K562 (cell line): Measurements from ENCODE around the gene ANP32B. TPM values are rescaled to one million over a fixed set of nuclear protein-coding genes. Genes with fewer than 3 reads are reported as not detected.

Experiments used
- FOXJ2 ChIP-seq: fragments of 200-800 bp; sonication (Bioruptor generic); IDR thresholded peaks from 2 replicates; pipeline ENCODE4 v1.6.1; 2016; ENCODE audit warnings: missing genetic modification characterization, missing compliant biosample characterization
- GTF2A2 ChIP-seq: IDR thresholded peaks from 2 replicates; pipeline ENCODE4 v1.6.1; 2016; ENCODE audit warnings: mild to moderate bottlenecking, missing genetic modification characterization, missing compliant biosample characterization
- JUND ChIP-seq, 2 experiments: IDR thresholded peaks; 2 replicates in 1 of 2; 3 replicates in 1 of 2; pipeline ENCODE4 v1.6.1; 2011; ENCODE audit warnings: borderline replicate concordance in 2 of 2, low read depth in 2 of 2, low read length in 2 of 2, improper control_type of control experiment in 1 of 2, missing biosample characterization in 1 of 2, missing genetic modification characterization in 1 of 2, missing genetic modification reagents in 1 of 2
- KLF6 ChIP-seq: fragments of 250-450 bp; sonication (Bioruptor Pico); IDR thresholded peaks from 2 replicates; pipeline ENCODE4 v1.4.0; 2020; ENCODE audit warnings: mild to moderate bottlenecking, moderate library complexity, borderline replicate concordance
- MEF2D ChIP-seq: conservative IDR thresholded peaks from 2 replicates; pipeline ENCODE4 v1.6.1; 2016; ENCODE audit warnings: low read depth, missing genetic modification characterization, missing compliant biosample characterization
- NCOR1 ChIP-seq: fragments of 450-650 bp; IDR thresholded peaks from 2 replicates; pipeline ENCODE4 v1.6.1; 2016; ENCODE audit warnings: mild to moderate bottlenecking, moderate library complexity
- PHTF2 ChIP-seq: fragments of 250-450 bp; sonication (Bioruptor Pico); IDR thresholded peaks from 2 replicates; pipeline ENCODE4 v1.5.0; 2021; ENCODE audit warnings: mild to moderate bottlenecking
- PRPF4 ChIP-seq: fragments of 200-400 bp; formaldehyde crosslinking; IDR thresholded peaks from one replicate; pipeline ENCODE4 v1.6.1; 2017; ENCODE audit warnings: low read length, low read depth, mild to moderate bottlenecking; ENCODE audit not compliant: insufficient read depth, poor library complexity, severe bottlenecking
- SREBF1 ChIP-seq: fragments of 150-350 bp; IDR thresholded peaks from 2 replicates; pipeline ENCODE4 v1.6.1; 2014; ENCODE audit warnings: antibody characterized with exemption, low read depth, low read length, borderline replicate concordance
- TCFL5 ChIP-seq: fragments of 250-450 bp; sonication (Bioruptor Pico); conservative IDR thresholded peaks from 2 replicates; pipeline ENCODE4 v1.6.1; 2021; ENCODE audit warnings: mild to moderate bottlenecking, moderate library complexity, matching md5 sums
- ZBTB17 ChIP-seq: fragments of 450-650 bp; formaldehyde crosslinking; IDR thresholded peaks from 2 replicates; pipeline ENCODE4 v1.4.0; 2020; ENCODE audit warnings: mild to moderate bottlenecking
- ZNF224 ChIP-seq: sonication (generic); formaldehyde crosslinking; IDR thresholded peaks from 2 replicates; pipeline ENCODE4 v1.8.0; 2022; ENCODE audit warnings: mild to moderate bottlenecking, missing genetic modification reagents
- ZNF253 ChIP-seq: fragments of 250-450 bp; sonication (Bioruptor Pico); conservative IDR thresholded peaks from 2 replicates; pipeline ENCODE4 v1.6.1; 2021; ENCODE audit warnings: mild to moderate bottlenecking
- ZNF717 ChIP-seq: fragments of 250-450 bp; sonication (Bioruptor Pico); IDR thresholded peaks from 2 replicates; pipeline ENCODE4 v1.5.0; 2021
- ZSCAN29 ChIP-seq: fragments of 450-650 bp; IDR thresholded peaks from 2 replicates; pipeline ENCODE4 v1.6.1; 2017
- polyA plus RNA-seq, 8 experiments: library from polyadenylated mRNA; depleted of rRNA in 4 of 8; stranded (reverse) in 5 of 8; unstranded in 3 of 8; fragments of >200 nt; fragmentation: Nextera tagmentation in 2 of 8; fragmentation: Illumina TruSeq in 1 of 8; extraction: Ambion mirVana in 2 of 8; extraction: Trizol in 1 of 8; gene quantifications; 2 replicates each; pipeline versions ENCODE4 v1.2.1 to v1.2.3, GENCODE V29; 2011 to 2014; ENCODE audit warnings: inconsistent platforms in 1 of 8, missing spikeins in 1 of 8
- total RNA-seq, 7 experiments: library from RNA; depleted of rRNA in 6 of 7; stranded (reverse); fragments of >200 nt in 6 of 7; fragmentation: Illumina TruSeq in 2 of 7; extraction: Trizol in 2 of 7; gene quantifications; 2 replicates each; pipeline versions ENCODE4 v1.2.1 to v1.2.3, GENCODE V29; 2011 to 2021; ENCODE audit warnings: low replicate concordance in 1 of 7
- TF ChIP-seq, protein P1 (sequence below): sonication (generic); formaldehyde crosslinking; IDR thresholded peaks from 2 replicates; pipeline ENCODE4 v1.9.0; 2022; ENCODE audit warnings: mild to moderate bottlenecking, missing genetic modification reagents
- TF ChIP-seq, protein P2 (sequence below): fragments of 250-450 bp; sonication (Bioruptor Pico); IDR thresholded peaks from 2 replicates; pipeline ENCODE4 v1.8.0; 2022; ENCODE audit warnings: moderate library complexity, mild to moderate bottlenecking, inconsistent platforms
- TF ChIP-seq, protein P3 (sequence below): fragments of 250-450 bp; sonication (Bioruptor Pico); IDR thresholded peaks from 2 replicates; pipeline ENCODE4 v1.4.0; 2020; ENCODE audit warnings: mild to moderate bottlenecking, moderate library complexity, borderline replicate concordance
- TF ChIP-seq, protein P4 (sequence below): fragments of 250-450 bp; sonication (Bioruptor Pico); IDR thresholded peaks from 2 replicates; pipeline ENCODE4 v1.8.0; 2021; ENCODE audit warnings: moderate library complexity, mild to moderate bottlenecking, inconsistent platforms
- TF ChIP-seq, protein P5 (sequence below): fragments of 450-650 bp; formaldehyde crosslinking; IDR thresholded peaks from 2 replicates; pipeline ENCODE4 v1.4.0; 2020; ENCODE audit warnings: mild to moderate bottlenecking, mixed read lengths

Gene ANP32B
- total and polyA plus RNA-seq, 9 of the 15 experiments (the other 6 are each of a cell fraction or from before 2014, with no cell fraction given) = 68.9 to 815 (median 141) TPM

DNA sequence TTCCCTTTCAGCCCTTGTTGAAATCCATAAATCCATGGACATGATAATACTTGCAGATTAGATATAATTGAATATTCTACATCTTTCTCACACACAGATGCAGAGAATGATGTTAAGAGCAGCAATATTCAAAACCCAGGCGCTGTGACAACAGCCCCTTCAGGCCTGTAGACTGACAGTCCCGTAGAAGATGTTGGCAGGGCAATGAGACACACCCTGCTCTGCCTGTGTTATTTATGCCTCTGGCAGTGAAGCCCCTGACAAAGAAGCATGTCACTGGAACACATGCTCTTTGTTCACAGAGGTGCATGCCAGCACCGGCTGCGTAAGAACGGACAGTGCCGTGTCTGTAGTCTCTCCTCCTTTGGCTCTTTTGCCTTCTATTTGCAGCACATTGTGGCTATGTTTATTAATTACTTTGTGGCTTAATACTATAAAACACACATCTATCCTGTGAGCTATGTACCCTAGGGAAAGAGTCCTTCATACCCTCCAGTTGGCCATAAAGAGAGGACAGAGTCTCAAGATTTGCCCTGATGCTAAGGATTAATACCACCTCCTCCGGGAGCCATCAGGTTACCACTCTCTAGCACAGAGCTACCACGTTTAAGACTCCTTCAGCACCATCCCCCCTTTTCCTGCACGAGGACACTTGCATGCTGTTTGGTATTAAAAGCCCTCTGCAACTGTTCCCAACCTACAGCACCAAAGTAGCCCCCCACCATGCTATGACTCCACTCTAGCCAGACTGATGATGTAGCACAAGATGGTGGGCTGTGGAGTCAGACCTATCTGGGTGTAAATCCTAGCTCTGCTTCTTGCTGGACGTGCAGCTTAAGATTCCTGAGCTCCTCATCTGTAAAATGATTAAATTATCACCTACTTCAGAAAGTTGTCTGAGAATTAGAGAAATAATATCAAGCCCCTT, 2.0 kb upstream of the ANP32B start (continued):
- TF ChIP-seq GTF2A2 (tag) (0 out of 2 replicates have a peak, but pooled peaks have one; percentile 9), TCFL5 (CRISPR knock-in tag) (no peak), MEF2D (0 out of 2 replicates have a peak, but pooled peaks have one; percentile 12), KLF6 (CRISPR knock-in tag) (peak; percentile 65; the same call in 1 of the 2 replicates), ZNF717 (no peak), SREBF1 (no peak), PHTF2 (CRISPR knock-in tag) (no peak), ZNF224 (CRISPR knock-in tag) (no peak), JUND (IDR thresholded peaks at IDR 0.05; ENCODE audit: borderline replicate concordance, low read depth, low read length) (peak; percentile 17; the same call in 1 of the 2 replicates), JUND (tag; IDR thresholded peaks at IDR 0.05; ENCODE audit: borderline replicate concordance, low read depth, low read length) (peak; percentile 15; the same call in 1 of the 3 replicates), ZBTB17 (CRISPR knock-in tag) (no peak; the same call in 1 of the 2 replicates), FOXJ2 (tag) (peak; percentile 45; the same call in 1 of the 2 replicates), ZNF253 (CRISPR knock-in tag) (no peak), NCOR1 (no peak; the same call in 1 of the 2 replicates), ZSCAN29 (peak; percentile 52; the same call in 1 of the 2 replicates), PRPF4 (no peak)
- TF ChIP-seq, protein P1, sequence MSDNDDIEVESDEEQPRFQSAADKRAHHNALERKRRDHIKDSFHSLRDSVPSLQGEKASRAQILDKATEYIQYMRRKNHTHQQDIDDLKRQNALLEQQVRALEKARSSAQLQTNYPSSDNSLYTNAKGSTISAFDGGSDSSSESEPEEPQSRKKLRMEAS (CRISPR knock-in tag) = peak; percentile 43; the same call in 1 of the 2 replicates
- TF ChIP-seq, protein P2, sequence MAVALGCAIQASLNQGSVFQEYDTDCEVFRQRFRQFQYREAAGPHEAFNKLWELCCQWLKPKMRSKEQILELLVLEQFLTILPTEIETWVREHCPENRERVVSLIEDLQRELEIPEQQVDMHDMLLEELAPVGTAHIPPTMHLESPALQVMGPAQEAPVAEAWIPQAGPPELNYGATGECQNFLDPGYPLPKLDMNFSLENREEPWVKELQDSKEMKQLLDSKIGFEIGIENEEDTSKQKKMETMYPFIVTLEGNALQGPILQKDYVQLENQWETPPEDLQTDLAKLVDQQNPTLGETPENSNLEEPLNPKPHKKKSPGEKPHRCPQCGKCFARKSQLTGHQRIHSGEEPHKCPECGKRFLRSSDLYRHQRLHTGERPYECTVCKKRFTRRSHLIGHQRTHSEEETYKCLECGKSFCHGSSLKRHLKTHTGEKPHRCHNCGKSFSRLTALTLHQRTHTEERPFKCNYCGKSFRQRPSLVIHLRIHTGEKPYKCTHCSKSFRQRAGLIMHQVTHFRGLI (CRISPR knock-in tag) = 0 out of 2 replicates have a peak, but pooled peaks have one; percentile 29
- TF ChIP-seq, protein P3, sequence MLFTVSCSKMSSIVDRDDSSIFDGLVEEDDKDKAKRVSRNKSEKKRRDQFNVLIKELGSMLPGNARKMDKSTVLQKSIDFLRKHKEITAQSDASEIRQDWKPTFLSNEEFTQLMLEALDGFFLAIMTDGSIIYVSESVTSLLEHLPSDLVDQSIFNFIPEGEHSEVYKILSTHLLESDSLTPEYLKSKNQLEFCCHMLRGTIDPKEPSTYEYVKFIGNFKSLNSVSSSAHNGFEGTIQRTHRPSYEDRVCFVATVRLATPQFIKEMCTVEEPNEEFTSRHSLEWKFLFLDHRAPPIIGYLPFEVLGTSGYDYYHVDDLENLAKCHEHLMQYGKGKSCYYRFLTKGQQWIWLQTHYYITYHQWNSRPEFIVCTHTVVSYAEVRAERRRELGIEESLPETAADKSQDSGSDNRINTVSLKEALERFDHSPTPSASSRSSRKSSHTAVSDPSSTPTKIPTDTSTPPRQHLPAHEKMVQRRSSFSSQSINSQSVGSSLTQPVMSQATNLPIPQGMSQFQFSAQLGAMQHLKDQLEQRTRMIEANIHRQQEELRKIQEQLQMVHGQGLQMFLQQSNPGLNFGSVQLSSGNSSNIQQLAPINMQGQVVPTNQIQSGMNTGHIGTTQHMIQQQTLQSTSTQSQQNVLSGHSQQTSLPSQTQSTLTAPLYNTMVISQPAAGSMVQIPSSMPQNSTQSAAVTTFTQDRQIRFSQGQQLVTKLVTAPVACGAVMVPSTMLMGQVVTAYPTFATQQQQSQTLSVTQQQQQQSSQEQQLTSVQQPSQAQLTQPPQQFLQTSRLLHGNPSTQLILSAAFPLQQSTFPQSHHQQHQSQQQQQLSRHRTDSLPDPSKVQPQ (CRISPR knock-in tag) = no peak
- TF ChIP-seq, protein P4, sequence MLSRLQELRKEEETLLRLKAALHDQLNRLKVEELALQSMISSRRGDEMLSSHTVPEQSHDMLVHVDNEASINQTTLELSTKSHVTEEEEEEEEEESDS (CRISPR knock-in tag) = no peak
- TF ChIP-seq, protein P5, sequence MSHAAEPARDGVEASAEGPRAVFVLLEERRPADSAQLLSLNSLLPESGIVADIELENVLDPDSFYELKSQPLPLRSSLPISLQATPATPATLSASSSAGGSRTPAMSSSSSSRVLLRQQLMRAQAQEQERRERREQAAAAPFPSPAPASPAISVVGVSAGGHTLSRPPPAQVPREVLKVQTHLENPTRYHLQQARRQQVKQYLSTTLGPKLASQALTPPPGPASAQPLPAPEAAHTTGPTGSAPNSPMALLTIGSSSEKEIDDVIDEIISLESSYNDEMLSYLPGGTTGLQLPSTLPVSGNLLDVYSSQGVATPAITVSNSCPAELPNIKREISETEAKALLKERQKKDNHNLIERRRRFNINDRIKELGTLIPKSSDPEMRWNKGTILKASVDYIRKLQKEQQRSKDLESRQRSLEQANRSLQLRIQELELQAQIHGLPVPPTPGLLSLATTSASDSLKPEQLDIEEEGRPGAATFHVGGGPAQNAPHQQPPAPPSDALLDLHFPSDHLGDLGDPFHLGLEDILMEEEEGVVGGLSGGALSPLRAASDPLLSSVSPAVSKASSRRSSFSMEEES (CRISPR knock-in tag) = no peak
